BE2C (cell line): ENCODE results near the gene NFASC.

Experiments
- DNase-seq: peaks from one replicate; pipeline ENCODE4 v3.0.0-alpha.2; 2020
- H3K27me3 ChIP-seq: fragments of 250-450 bp; sonication (Bioruptor Pico); 2 replicates; pipeline ENCODE4 v1.5.1; 2020; ENCODE audit warnings: mild to moderate bottlenecking
- H3K36me3 ChIP-seq: fragments of 250-450 bp; sonication (Bioruptor Pico); 2 replicates; pipeline ENCODE4 v1.5.1; 2020; ENCODE audit warnings: mild to moderate bottlenecking
- H3K4me1 ChIP-seq: fragments of 250-450 bp; sonication (Bioruptor Pico); 2 replicates; pipeline ENCODE4 v1.5.1; 2020
- H3K4me3 ChIP-seq: 2 replicates; pipeline ENCODE4 v1.5.1; 2011; ENCODE audit warnings: low read depth, low read length
- H3K9me3 ChIP-seq: fragments of 250-450 bp; sonication (Bioruptor Pico); 2 replicates; pipeline ENCODE4 v1.5.1; 2020
- CTCF ChIP-seq: IDR thresholded peaks from 2 replicates; pipeline ENCODE4 v1.5.1; 2012; ENCODE audit warnings: mild to moderate bottlenecking, low read depth, low read length

The NFASC gene

GRCh38 chr1:204869097-204869496, 1.6 kb upstream of the NFASC start:
- no peak overlapping the region for H3K4me3 ChIP-seq
- H3K36me3 ChIP-seq = no peaks in the 10 kb centered on the region
- H3K9me3 ChIP-seq = no peaks in the 10 kb centered on the region
- no peak for TF ChIP-seq CTCF
- no peak for DNase-seq
- H3K4me1 ChIP-seq = no peaks in the 10 kb centered on the region; the same call in 1 of the 2 replicates
- H3K27me3 ChIP-seq = no peaks in the 10 kb centered on the region

DNA sequence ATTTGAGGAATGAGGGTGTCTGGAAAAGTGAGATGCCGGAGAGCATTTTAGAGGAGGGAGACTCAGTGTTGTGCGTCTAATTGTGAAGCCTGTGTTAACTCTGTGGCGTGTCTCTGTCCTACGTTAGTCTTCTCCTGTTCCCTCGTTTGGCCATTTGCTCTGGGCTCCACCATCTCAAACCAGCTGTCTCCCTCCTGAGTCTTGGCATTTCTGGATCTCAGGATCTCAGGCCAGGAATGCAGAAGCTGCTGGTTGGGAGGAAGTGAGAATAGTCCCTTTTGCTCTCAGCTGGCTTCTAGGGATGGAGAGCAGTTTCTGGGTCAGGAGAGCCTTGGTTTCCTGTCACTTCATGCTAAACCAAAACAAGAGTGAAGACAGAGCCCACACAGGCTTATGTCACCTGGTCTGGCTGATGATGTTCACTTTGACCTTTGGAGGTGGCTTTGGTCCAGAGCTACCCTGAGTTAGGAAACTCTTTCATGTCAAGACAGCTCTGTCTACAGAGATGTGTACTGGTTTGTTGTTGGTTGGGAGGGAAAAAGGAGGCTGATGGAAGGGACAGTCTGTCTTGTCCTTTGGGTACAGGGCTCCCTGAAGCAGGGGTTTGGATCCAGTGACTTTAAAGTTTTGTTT, 859 bp downstream of the NFASC start:
- Histone ChIP-seq H3K4me1 (no peaks in the 10 kb centered on the region; the same call in 1 of the 2 replicates), H3K36me3 (no peaks in the 10 kb centered on the region), H3K27me3 (no peaks in the 10 kb centered on the region), H3K9me3 (no peaks in the 10 kb centered on the region), H3K4me3 (no peak overlapping the region)
- DNase-seq = no peak
- no peak for TF ChIP-seq CTCF

DNA sequence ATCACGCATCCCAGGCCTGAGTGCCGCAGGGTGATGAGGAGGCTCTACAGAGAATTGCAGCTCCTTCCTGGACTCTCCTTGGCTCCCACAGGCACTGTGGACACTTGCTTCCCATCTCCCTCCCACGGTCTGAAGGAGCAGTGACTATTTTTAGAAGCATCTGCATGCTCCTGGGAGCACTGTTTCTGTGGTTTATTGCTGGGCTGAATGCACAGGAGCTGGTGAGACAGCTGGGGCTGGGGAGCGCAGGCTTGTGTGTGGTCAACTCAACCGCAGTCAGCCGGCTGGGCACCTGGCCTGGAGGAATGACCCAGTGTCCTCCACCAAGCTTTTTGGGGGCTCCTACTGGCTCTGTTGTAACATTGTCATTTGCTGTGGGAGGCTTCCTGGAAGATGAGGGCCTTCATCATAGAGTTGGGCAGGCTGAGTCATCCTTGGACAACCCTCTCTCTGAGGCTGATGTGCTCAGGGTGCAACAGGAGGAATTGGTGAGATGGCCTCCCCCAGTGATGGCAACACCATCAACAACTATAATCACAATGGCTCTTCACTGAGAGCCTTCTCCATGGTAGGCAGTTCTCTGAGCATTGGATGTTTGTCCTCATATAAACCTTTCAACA, 1.7 kb downstream of the NFASC start:
- no peaks in the 10 kb centered on the region for H3K36me3 ChIP-seq
- no peaks in the 10 kb centered on the region for H3K27me3 ChIP-seq
- no peak overlapping the region for H3K4me3 ChIP-seq
- no peak for TF ChIP-seq CTCF
- H3K4me1 ChIP-seq = no peaks in the 10 kb centered on the region; the same call in 1 of the 2 replicates
- DNase-seq = no peak
- no peaks in the 10 kb centered on the region for H3K9me3 ChIP-seq

DNA sequence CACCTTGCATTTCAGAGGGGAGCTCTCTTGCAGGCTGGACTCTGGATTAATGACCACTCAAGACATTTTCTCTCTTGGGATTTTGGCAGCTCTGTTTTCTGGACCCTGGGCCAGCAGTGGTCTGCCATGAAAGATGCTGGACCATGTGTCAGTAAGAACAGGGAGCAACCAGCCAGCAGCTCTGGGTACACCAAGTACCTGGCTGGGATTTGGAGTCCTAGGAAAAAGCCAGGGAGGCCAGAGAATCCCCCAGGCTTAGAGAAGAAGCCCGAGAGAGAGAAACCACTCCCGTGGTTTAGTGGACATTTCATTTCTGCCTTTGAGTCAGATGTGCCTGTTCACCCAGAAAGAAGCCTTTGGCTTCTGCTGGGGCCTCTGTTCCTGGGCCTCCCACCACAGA, 2.5 kb downstream of the NFASC start:
- Histone ChIP-seq H3K27me3 (no peaks in the 10 kb centered on the region), H3K4me3 (no peak overlapping the region), H3K36me3 (no peaks in the 10 kb centered on the region), H3K9me3 (no peaks in the 10 kb centered on the region), H3K4me1 (no peaks in the 10 kb centered on the region; the same call in 1 of the 2 replicates)
- no peak for TF ChIP-seq CTCF
- DNase-seq = no peak

DNA sequence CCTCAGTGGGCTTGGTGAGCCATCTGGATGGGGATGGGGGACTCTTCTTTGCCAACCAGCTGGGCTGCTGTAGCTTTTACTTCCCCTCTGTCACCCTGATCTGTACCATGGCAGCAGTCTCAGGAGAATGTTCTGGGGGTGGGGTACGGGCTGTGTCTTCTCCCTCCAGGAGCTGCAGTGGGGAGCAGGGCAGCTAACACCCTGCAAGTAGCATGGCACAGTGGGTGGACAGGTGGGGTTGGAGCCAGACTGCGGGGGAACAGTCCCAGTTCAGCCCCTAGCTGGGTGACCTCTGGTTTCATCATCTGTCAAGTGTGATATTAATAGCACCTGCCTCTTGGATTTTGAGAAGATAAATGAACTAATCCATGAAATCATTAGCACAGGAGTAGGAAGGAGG, 3.1 kb downstream of the NFASC start:
- Histone ChIP-seq H3K36me3 (no peaks in the 10 kb centered on the region), H3K4me3 (no peak overlapping the region), H3K4me1 (peaks cover 3% of the 10 kb centered on the region; the same call in 1 of the 2 replicates), H3K9me3 (no peaks in the 10 kb centered on the region), H3K27me3 (no peaks in the 10 kb centered on the region)
- TF ChIP-seq CTCF = no peak
- DNase-seq = no peak

DNA sequence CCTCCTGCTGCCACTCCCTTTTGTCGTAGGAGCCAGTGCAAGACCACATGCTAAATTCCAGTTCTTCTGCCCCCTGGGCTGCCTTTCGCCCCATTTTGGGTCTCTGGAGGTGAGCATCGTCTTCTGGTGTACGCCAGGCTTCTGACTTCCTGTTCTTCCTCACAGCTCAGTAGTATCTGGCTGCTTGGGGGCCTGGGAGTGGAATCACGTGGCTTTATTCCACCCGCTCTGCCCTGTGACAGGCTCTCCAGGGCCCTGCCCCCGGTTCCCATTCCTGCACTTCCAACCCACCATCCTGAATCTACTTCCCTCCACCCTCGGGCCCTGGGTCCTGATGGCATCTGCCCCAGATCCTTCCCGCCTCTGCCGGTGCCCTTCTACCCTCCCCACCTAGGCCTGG, 3.6 kb downstream of the NFASC start:
- no peak for DNase-seq
- Histone ChIP-seq H3K36me3 (no peaks in the 10 kb centered on the region), H3K27me3 (no peaks in the 10 kb centered on the region), H3K9me3 (no peaks in the 10 kb centered on the region), H3K4me3 (no peak overlapping the region), H3K4me1 (peaks cover 4% of the 10 kb centered on the region; the same call in 1 of the 2 replicates)
- no peak for TF ChIP-seq CTCF
